Renal cortical epithelial cell (primary cell): ENCODE results near the gene KCNMA1. TPM values are rescaled to one million over a fixed set of nuclear protein-coding genes. Genes with fewer than 3 reads are reported as not detected.
"Not testable (repeated sequence)": the region's sequence is repeated elsewhere in the genome, so short reads cannot be mapped to it uniquely, and the experiment has no call there.

Experiments
- DNase-seq: peaks from one replicate; pipeline ENCODE4 v3.0.0-alpha.2; 2011; ENCODE audit warnings: low read depth
- total RNA-seq: library from RNA; depleted of rRNA; stranded (reverse); fragments of >200 nt; gene quantifications from 2 replicates; pipeline ENCODE4 v1.2.3, GENCODE V29; 2014

KCNMA1 gene
- total RNA-seq, 1 donor from 2014 or later, result 12.9 TPM

DNA sequence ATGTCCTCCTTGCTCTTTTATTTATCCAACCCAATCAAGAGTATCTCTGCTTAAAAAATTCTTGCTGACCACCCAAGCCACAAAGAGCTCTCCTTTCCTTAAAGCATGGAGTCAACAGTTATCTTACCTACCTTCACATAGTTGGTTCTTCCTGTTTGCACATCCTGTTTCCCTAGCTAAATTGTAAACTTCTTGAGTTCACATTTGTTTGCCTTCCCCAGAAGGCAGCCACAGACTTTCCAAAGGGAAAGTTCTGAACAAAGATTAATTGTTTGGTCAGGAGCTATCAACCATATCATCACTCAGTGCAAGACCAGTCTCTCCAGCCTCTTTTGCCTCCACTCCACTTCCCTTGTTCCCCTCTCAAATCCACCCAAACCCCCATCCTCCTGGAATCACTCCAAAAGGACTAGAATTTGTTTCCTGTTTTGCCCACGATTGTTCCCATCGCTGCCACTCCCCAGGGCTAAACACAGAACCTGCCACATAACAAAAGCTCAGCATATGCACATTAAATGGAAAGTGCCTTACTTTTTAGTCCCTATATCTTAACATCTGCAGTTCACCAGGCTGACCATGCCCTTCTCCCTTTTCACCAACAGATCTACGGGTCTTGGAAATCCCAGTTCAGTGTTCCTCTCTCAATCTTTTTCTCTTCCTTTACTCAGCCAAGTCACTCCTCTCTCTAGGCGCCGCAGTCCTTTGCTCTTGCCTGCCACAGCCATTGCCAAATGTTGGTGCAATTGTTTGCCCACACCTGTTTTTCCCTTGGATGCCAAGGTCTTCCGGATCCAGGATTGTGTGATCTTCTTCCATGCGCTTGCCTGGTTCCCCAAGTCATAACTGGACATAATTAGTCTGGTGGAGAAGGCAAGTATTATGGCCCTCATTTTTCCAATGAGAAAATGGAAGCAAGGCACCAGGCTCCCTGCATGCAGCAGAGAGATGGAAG is 265.5 kb downstream of the KCNMA1 start:
- peak; percentile 87 for DNase-seq

- DNase-seq, result no peak
These were observed 266.2 kb downstream of the KCNMA1 start for GRCh38 chr10:77371421-77371820.

DNA sequence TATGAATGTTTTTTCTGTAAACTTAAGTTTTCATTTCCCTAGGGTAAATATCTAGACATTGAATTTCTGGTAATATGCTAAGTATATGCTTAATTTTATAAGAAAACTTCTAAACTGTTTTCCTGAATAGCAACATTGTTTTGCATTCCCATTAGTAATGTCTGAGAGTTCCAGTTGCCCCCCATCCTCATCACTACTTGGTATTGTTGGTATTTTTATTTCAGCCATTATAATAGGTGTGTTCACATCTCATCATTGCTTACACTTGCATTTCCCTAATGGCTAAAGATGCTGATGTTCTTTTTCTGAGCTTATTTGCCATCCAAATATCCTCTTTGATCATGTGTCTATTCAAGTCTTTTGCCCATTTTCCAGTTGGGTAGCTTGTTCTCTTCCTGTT is 269.6 kb downstream of the KCNMA1 start:
- DNase-seq, result no peak

DNA sequence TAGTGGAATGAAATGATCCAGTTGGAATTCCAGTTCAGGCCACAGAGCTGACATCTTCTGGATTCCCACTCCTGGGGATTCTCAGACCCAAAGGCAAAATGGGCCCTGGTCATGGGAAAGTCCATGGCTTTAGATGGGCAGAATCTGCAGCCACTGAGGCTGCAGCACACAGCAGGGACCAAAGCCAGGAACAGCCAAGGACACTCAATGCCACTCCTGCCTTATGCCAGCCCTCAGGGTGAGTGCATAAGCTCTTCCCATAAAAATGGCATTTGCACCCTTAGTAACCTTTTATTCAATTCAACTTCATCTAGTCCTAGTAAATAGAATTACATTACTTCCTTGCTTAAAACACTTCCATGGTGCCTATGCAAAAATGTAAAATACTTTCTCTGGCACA is 274.4 kb downstream of the KCNMA1 start:
- no peak for DNase-seq

DNA sequence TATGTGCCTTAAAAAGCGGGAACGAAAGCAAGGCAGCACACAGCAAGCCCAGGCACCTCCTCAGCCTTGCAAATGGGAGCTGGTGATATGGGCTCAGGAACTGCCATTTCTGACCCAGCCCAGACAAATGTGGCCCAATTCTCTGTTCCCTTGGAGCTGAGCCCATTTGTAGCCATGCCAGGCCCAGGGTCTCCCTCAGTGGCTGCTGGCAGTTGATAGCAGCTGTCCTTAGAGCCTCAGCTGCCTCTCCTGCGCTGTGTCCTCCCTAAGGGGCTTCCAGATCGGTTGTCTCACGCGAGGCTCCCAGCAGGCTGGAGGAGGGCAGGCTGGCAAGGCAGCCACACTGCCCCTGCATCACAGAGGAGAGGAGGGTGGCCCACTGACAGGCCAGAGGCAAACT is 275.8 kb downstream of the KCNMA1 start:
- no peak for DNase-seq

DNA sequence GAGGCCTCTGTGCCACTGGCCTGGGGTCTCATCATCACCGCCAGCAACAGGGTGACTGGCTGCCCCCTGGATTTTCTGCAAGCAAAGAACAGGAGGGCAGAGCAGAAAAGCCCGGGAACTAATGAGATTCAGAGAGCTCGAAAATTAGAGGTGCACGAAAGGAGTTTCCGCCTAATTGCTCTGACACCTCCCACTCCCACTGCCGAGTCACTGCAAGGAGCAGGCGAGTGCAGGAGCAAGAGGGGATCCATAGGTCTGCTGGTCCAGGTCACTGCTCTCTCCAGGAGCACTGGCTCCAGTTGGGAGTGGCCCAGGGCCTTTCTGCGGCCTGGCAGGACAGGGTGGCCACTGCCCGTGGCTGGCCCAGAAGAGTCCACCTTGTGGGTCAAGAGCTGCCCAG is 276.2 kb downstream of the KCNMA1 start:
- DNase-seq, result no peak

DNA sequence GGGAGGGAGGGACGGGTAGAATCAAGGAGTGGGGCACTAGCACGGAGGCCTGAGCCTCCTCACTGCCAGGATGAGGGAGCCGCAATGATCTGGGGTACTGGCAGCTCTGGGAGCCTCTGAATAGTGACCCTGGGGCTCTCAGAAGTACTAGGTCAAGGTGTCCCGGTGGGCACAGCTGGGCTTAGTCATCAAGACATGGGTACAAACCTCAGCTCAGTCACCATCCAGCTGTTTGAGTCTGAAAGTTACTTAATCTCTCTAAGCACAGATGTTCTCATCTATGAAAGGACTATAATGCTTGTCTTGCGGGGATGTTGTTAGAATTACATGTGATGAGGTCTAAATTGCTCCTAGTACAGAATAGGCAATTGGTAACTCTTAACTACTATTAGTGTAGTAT is 276.8 kb downstream of the KCNMA1 start:
- no peak for DNase-seq

GRCh38 chr10:77359950-77360520 is 277.6 kb downstream of the KCNMA1 start:
- no peak for DNase-seq

GRCh38 chr10:77359287-77359691 is 278.3 kb downstream of the KCNMA1 start:
- no peak for DNase-seq

DNA sequence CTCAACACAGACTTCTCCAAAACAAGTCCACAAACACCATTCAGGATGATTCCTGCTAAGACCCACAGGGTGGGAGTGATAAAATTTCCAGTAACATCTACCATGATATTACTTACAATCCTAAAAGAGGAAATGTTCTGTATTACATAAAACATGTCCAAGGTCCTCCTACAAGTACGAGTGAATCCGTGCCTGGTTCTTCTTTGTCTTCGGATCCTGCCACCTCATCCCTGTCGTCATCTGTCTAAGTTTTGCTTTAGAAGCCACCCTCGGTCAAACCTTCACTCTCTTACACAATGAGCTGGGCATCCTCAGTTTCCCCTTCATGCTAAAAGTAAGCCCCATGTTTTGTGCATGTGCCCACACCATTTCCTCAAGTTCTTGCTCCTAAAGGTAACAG is 279.0 kb downstream of the KCNMA1 start:
- no peak for DNase-seq

GRCh38 chr10:77357611-77358310 is 279.8 kb downstream of the KCNMA1 start:
- DNase-seq, result peak; percentile 73

GRCh38 chr10:77357185-77357584 is 280.4 kb downstream of the KCNMA1 start:
- DNase-seq, result no peak

DNA sequence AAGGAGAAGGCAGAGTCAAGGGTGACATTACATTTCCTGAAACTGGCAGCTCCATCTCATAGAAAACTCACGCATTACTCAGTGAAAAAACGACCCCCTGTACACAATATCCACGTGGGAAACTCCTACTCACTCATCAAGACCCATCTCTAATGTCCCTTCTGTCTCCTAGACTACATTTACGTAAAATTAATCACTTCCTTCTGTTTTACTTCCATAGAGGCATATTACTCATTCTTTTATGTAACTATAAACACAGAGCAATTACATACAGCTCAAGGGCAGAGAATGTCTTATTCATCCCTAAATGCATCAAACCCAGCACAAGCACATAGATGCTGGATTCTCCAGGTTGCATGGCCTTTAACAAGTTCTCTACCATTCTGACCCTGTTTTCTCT is 281.8 kb downstream of the KCNMA1 start:
- peak; percentile 28 for DNase-seq

DNA sequence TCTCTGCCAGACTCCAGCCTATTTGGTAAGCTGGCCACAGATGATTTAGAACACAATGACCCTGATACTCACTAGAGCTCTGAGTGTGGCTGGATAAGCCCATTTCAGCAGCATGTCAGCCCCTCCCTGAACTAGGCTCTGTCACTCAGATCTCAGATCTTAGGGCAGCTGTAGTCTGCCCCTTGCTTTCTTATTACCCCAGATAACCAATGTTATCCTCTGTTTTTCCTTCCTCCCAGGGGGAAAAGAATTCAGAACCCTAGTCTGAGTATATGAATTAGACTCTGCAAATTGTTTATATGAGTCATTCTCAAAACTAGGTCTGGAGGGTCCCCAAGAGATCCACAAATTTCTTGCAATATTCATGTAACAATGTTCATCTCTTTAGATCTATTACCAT is 286.2 kb downstream of the KCNMA1 start:
- no peak for DNase-seq

DNA sequence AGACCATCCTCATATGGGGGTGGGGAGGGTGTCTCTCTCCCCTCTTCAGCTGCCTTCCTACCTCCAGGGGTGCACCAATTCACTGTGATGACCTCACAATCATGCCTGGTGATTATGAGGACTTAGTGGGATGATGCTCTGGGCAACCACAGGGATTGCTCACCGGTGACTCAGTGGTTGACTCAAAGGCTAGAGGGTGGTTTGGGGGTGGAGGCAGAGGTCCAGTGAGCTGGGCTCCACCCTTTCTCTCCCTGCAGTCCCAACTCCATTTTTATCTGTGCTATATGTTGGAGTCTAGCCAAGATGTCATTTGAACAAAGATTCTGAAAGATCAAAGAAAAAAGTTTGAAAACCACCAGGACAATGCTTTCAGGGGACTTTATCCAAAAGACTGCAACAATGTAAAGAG is 286.9 kb downstream of the KCNMA1 start:
- DNase-seq, result peak; percentile 98

DNA sequence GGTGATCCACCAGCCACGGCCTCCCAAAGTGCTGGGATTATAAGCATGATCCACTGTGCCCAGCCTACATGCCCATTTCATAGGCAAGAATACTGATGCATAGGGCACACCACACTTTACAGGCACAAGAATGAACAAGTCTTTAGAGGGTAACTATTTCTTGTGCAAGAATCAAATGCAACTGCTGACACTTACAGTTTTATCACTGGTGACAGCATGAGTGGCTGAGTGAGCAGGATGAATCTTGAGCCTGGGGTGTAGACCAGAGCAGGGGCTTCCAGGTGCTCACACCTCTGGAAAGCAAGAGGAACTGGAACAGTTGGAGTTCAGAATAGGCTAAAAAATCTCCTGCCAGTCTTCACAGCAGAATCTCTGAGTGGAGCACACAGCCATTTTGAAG is 287.5 kb downstream of the KCNMA1 start:
- no peak for DNase-seq

GRCh38 chr10:77349226-77349625 is 288.4 kb downstream of the KCNMA1 start:
- no peak for DNase-seq

DNA sequence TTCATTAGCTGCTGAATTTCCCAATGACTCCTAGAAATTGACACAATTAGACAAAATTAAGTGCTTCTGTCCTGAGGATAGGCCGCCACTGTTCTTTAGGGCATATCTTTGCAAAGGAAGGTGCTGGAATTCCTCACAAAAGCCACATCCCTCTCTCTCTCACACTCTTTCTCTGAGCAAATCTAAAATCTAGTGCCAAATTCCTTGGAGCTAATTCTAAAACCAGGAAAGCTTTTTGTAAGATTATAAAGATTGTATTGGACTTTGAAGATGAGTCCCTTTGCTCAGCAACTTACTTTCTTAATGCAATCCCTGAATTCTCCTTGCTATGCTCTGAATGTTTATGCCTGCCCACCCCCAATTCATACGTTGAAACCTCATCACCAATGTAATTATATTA is 288.9 kb downstream of the KCNMA1 start:
- DNase-seq, result no peak

DNA sequence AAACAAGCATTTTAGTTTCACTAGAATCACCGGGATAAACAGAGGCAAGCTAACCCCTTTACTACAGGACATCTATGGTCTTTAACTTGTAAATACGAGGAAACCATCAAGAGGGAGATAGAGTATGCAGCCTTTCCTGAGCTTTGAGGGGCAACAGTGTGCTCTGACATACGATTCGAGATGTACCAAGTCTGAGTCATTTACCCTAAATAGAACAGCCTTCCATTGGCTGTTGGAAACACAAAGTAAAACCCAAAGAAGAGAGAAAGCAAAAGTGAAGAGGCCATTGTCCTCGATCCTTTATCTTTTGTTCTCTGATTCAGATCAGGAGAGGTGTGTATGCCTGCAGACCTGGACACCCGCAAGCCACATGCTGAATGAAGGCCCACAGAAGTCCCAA is 289.5 kb downstream of the KCNMA1 start:
- DNase-seq, result no peak

DNA sequence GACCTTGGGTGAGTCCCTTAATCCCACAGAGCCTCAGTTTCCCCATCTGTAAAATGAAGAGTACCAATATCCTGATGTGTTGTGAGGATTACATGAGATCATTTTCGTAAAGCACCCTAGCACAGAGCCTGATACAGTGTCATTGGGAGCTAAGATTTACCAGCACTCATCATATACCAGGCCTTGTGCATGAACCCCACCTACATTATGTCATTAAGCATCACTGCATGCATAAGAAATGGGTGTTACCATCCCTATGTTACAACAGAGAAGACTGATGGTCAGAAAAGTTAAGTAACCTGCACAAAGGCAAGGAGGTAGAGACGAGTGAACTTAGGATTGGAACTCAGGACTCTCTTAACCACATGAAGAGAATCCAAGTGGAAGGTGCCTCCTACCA is 290.6 kb downstream of the KCNMA1 start:
- no peak for DNase-seq

DNA sequence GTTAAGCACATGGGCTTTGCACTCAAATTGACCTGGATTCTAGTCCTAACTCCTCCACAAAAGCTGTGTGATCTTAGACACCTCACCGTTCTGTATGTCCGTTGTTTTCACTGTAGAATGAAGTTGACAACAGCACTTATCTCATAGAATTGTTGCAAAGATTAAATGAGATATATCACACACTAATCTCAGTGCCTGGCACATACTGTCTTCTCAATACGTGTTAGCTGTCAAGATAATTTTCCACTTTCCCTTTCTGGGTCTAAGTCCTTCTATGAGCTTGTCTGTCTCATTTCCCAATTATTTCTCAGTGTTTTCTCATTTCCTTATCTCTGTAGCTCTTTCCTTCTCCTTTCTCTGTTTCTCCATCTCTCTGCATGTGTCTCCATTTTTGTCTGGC is 296.6 kb downstream of the KCNMA1 start:
- no peak for DNase-seq

GRCh38 chr10:77339872-77340271 is 297.7 kb downstream of the KCNMA1 start:
- not testable (repeated sequence) for DNase-seq

- DNase-seq, result no peak
These were observed 298.4 kb downstream of the KCNMA1 start for GRCh38 chr10:77339166-77339565.
